GM19468 (cell line): Measurements from ENCODE around the gene OMA1.
"Not testable (repeated sequence)": the region's sequence is repeated elsewhere in the genome, so short reads cannot be mapped to it uniquely, and the experiment has no call there.

Source experiments
- ATAC-seq: cut with Tn5 transposase; IDR thresholded peaks from one replicate; pipeline ENCODE4 v1.9.1; 2021; ENCODE audit warnings: mild to moderate bottlenecking, moderate library complexity, moderate number of reproducible peaks; ENCODE audit not compliant: unreplicated experiment; ENCODE audit errors: extremely low read depth

The OMA1 gene

GRCh38 chr1:58546520-58547308, at the start of gene OMA1:
OMA1 (minus strand) TSS chr1:58546726; CDS start chr1:58539294, 7,432 bp downstream.
- peak; percentile 96 for ATAC-seq

GRCh38 chr1:58594546-58594945, 48.0 kb upstream of the OMA1 start:
- no peak for ATAC-seq

GRCh38 chr1:58592522-58593134, 46.1 kb upstream of the OMA1 start:
- no peak for ATAC-seq

GRCh38 chr1:58591806-58592205, 45.3 kb upstream of the OMA1 start:
- ATAC-seq = no peak

- ATAC-seq = no peak
Observed at GRCh38 chr1:58590019-58590418, 43.5 kb upstream of the OMA1 start.

- no peak for ATAC-seq
Observed at GRCh38 chr1:58588396-58588795, 41.9 kb upstream of the OMA1 start.

GRCh38 chr1:58587667-58588066, 41.1 kb upstream of the OMA1 start:
- ATAC-seq = no peak

GRCh38 chr1:58586271-58586670, 39.7 kb upstream of the OMA1 start:
- no peak for ATAC-seq

GRCh38 chr1:58585581-58586151, 39.1 kb upstream of the OMA1 start:
- ATAC-seq = no peak

- no peak for ATAC-seq
Observed at GRCh38 chr1:58585166-58585565, 38.6 kb upstream of the OMA1 start.

- ATAC-seq = peak; percentile 62
Observed at GRCh38 chr1:58584082-58584895, 37.8 kb upstream of the OMA1 start.

GRCh38 chr1:58583496-58583895, 37.0 kb upstream of the OMA1 start:
- ATAC-seq = no peak

GRCh38 chr1:58582143-58582542, 35.6 kb upstream of the OMA1 start:
- ATAC-seq = not testable (repeated sequence)

GRCh38 chr1:58581641-58582040, 35.1 kb upstream of the OMA1 start:
- no peak for ATAC-seq

GRCh38 chr1:58580186-58580585, 33.7 kb upstream of the OMA1 start:
- no peak for ATAC-seq

- no peak for ATAC-seq
Observed at GRCh38 chr1:58577654-58578030, 31.1 kb upstream of the OMA1 start.

GRCh38 chr1:58576727-58577653, 30.5 kb upstream of the OMA1 start, which contains the start of gene TACSTD2:
TACSTD2 (minus strand) TSS chr1:58577252; CDS start chr1:58577156, 96 bp downstream.
- no peak for ATAC-seq

GRCh38 chr1:58576325-58576726, 29.8 kb upstream of the OMA1 start:
- no peak for ATAC-seq

- no peak for ATAC-seq
Observed at GRCh38 chr1:58575551-58576324, 29.2 kb upstream of the OMA1 start.
